DOHH2 (cell line): ENCODE measurements around the gene CARD10.

ENCODE experiments used
- EZH2phosphoT487 ChIP-seq: fragments of 200-600 bp; sonication (generic); IDR thresholded peaks from 2 replicates; pipeline ENCODE4 v1.6.1; 2017; ENCODE audit warnings: borderline replicate concordance, mild to moderate bottlenecking, antibody characterized with exemption, low read length, moderate library complexity, mixed read lengths
- TF ChIP-seq, protein P1 (sequence below): fragments of 200-600 bp; sonication (generic); IDR thresholded peaks from one replicate; pipeline ENCODE4 v1.5.1; 2014; ENCODE audit warnings: antibody characterized with exemption, mild to moderate bottlenecking, low read depth, low read length; ENCODE audit not compliant: poor library complexity, severe bottlenecking

- TF ChIP-seq, protein P1, sequence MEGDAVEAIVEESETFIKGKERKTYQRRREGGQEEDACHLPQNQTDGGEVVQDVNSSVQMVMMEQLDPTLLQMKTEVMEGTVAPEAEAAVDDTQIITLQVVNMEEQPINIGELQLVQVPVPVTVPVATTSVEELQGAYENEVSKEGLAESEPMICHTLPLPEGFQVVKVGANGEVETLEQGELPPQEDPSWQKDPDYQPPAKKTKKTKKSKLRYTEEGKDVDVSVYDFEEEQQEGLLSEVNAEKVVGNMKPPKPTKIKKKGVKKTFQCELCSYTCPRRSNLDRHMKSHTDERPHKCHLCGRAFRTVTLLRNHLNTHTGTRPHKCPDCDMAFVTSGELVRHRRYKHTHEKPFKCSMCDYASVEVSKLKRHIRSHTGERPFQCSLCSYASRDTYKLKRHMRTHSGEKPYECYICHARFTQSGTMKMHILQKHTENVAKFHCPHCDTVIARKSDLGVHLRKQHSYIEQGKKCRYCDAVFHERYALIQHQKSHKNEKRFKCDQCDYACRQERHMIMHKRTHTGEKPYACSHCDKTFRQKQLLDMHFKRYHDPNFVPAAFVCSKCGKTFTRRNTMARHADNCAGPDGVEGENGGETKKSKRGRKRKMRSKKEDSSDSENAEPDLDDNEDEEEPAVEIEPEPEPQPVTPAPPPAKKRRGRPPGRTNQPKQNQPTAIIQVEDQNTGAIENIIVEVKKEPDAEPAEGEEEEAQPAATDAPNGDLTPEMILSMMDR = peak; percentile 90
- no peak for TF ChIP-seq EZH2phosphoT487
These were observed 46.7 kb downstream of the CARD10 start for GRCh38 chr22:37472418-37473006.
